Muscle layer of colon (tissue), 2 donors: ENCODE results near the gene MVD.

Experiments
- H3K27ac ChIP-seq: one replicate; pipeline ENCODE4 v1.7.0; 2013; ENCODE audit warnings: low read depth, mild to moderate bottlenecking, low read length, moderate library complexity
- H3K27me3 ChIP-seq, 2 donors: one replicate each; pipeline ENCODE4 v1.7.0; 2013; ENCODE audit warnings: low read length in 2 of 2, mild to moderate bottlenecking in 2 of 2; ENCODE audit not compliant: insufficient read depth in 2 of 2, control insufficient read depth in 1 of 2
- H3K36me3 ChIP-seq: one replicate; pipeline ENCODE4 v1.7.0; 2013; ENCODE audit warnings: mild to moderate bottlenecking, low read length; ENCODE audit not compliant: insufficient read depth
- H3K4me1 ChIP-seq: one replicate; pipeline ENCODE4 v1.7.0; 2013; ENCODE audit warnings: mild to moderate bottlenecking, low read length; ENCODE audit not compliant: insufficient read depth
- H3K4me3 ChIP-seq, 2 donors: one replicate each; pipeline ENCODE4 v1.7.0; 2013; ENCODE audit warnings: low read length in 2 of 2, low read depth in 1 of 2, mild to moderate bottlenecking in 1 of 2, moderate library complexity in 1 of 2
- H3K9ac ChIP-seq: one replicate; pipeline ENCODE4 v1.7.0; 2013; ENCODE audit warnings: low read length
- H3K9me3 ChIP-seq: one replicate; pipeline ENCODE4 v1.7.0; 2013; ENCODE audit warnings: mild to moderate bottlenecking, low read length
- donor health status: abdominal sarcoma.
- donor health status: Adenocarcinoma of cecum.

The MVD gene

GRCh38 chr16:88686439-88687253, 23.8 kb upstream of the MVD start, which contains the start of gene SNAI3:
Gene SNAI3, minus strand, starts transcription at chr16:88686507. Its CDS starts 101 bp downstream, at chr16:88686406.
- Histone ChIP-seq H3K27ac (peak within 1 kb of the TSS; percentile 34), H3K36me3 (no peaks in the 10 kb centered on the region), H3K4me3 (peak within 1 kb of the TSS; percentile 20 to 23), H3K9ac (no peak within 1 kb of the TSS), H3K9me3 (no peaks in the 10 kb centered on the region), H3K27me3 (peaks cover 33 to 73% of the 10 kb centered on the region in 2 donors), H3K4me1 (peaks cover 4% of the 10 kb centered on the region)

GRCh38 chr16:88686062-88686438, 23.2 kb upstream of the MVD start:
- H3K4me3 ChIP-seq, result peak overlapping the region; percentile 20 to 23
- H3K27me3 ChIP-seq, result peaks cover 33 to 73% of the 10 kb centered on the region in 2 donors
- H3K9ac ChIP-seq, result no peak overlapping the region
- H3K27ac ChIP-seq, result peak overlapping the region; percentile 34
- no peaks in the 10 kb centered on the region for H3K36me3 ChIP-seq
- H3K4me1 ChIP-seq, result peaks cover 4% of the 10 kb centered on the region
- no peaks in the 10 kb centered on the region for H3K9me3 ChIP-seq

GRCh38 chr16:88685156-88686061, 22.5 kb upstream of the MVD start:
- peaks cover 32 to 69% of the 10 kb centered on the region in 2 donors for H3K27me3 ChIP-seq
- peak overlapping the region; percentile 20 to 23 for H3K4me3 ChIP-seq
- H3K9me3 ChIP-seq, result no peaks in the 10 kb centered on the region
- no peaks in the 10 kb centered on the region for H3K36me3 ChIP-seq
- H3K9ac ChIP-seq, result no peak overlapping the region
- peak overlapping the region; percentile 34 for H3K27ac ChIP-seq
- H3K4me1 ChIP-seq, result peaks cover 4% of the 10 kb centered on the region

- H3K4me1 ChIP-seq, result peaks cover 4% of the 10 kb centered on the region
- H3K9me3 ChIP-seq, result no peaks in the 10 kb centered on the region
- H3K4me3 ChIP-seq, result no peak overlapping the region
- peaks cover 30 to 66% of the 10 kb centered on the region in 2 donors for H3K27me3 ChIP-seq
- no peaks in the 10 kb centered on the region for H3K36me3 ChIP-seq
- no peak overlapping the region for H3K9ac ChIP-seq
- no peak overlapping the region for H3K27ac ChIP-seq
Measured at GRCh38 chr16:88684569-88685155, 21.8 kb upstream of the MVD start.

- H3K4me1 ChIP-seq, result peaks cover 2% of the 10 kb centered on the region
- no peaks in the 10 kb centered on the region for H3K9me3 ChIP-seq
- H3K27me3 ChIP-seq, result peaks cover 25 to 55% of the 10 kb centered on the region in 2 donors
- H3K9ac ChIP-seq, result no peak overlapping the region
- H3K27ac ChIP-seq, result no peak overlapping the region
- no peak overlapping the region for H3K4me3 ChIP-seq
- H3K36me3 ChIP-seq, result no peaks in the 10 kb centered on the region
Measured at GRCh38 chr16:88681709-88682451, 19.0 kb upstream of the MVD start.

- H3K27me3 ChIP-seq, result peaks cover 22 to 48% of the 10 kb centered on the region in 2 donors
- H3K9ac ChIP-seq, result no peak overlapping the region
- H3K4me3 ChIP-seq, result no peak overlapping the region
- H3K4me1 ChIP-seq, result no peaks in the 10 kb centered on the region
- H3K36me3 ChIP-seq, result no peaks in the 10 kb centered on the region
- H3K9me3 ChIP-seq, result no peaks in the 10 kb centered on the region
- no peak overlapping the region for H3K27ac ChIP-seq
Measured at GRCh38 chr16:88681084-88681680, 18.3 kb upstream of the MVD start.

GRCh38 chr16:88680554-88681083, 17.7 kb upstream of the MVD start:
- Histone ChIP-seq H3K27ac (no peak overlapping the region), H3K9me3 (no peaks in the 10 kb centered on the region), H3K4me3 (no peak overlapping the region), H3K4me1 (no peaks in the 10 kb centered on the region), H3K27me3 (peaks cover 17 to 42% of the 10 kb centered on the region in 2 donors), H3K36me3 (no peaks in the 10 kb centered on the region), H3K9ac (no peak overlapping the region)

- Histone ChIP-seq H3K9ac (no peak overlapping the region), H3K27ac (no peak overlapping the region), H3K4me3 (no peak overlapping the region), H3K9me3 (no peaks in the 10 kb centered on the region), H3K27me3 (peaks cover 0 to 23% of the 10 kb centered on the region in 2 donors), H3K36me3 (no peaks in the 10 kb centered on the region), H3K4me1 (no peaks in the 10 kb centered on the region)
Measured at GRCh38 chr16:88678224-88678979, 15.5 kb upstream of the MVD start.

GRCh38 chr16:88677721-88678120, 14.8 kb upstream of the MVD start:
- H3K9ac ChIP-seq, result no peak overlapping the region
- H3K27me3 ChIP-seq, result peaks cover 0 to 23% of the 10 kb centered on the region in 2 donors
- no peak overlapping the region for H3K4me3 ChIP-seq
- no peaks in the 10 kb centered on the region for H3K9me3 ChIP-seq
- H3K36me3 ChIP-seq, result no peaks in the 10 kb centered on the region
- no peaks in the 10 kb centered on the region for H3K4me1 ChIP-seq
- H3K27ac ChIP-seq, result no peak overlapping the region
